ENCODE measurements around the gene UNC13A. TPM values are rescaled to one million over a fixed set of nuclear protein-coding genes. Genes with fewer than 3 reads are reported as not detected.

Gene UNC13A
- total RNA-seq, 2 donors from 2014 or later, result 0.14 to 2.4 TPM

GRCh38 chr19:17580470-17581144 lies 107.5 kb downstream of the UNC13A start:
- 68% methylated on average over 27 of the region's 28 CpGs for whole genome bisulfite sequencing
- no peaks in the 10 kb centered on the region for H3K4me1 ChIP-seq (replicated peaks)
- H3K27ac ChIP-seq, result no peak overlapping the region
- no peaks in the 10 kb centered on the region for H3K9me3 ChIP-seq
- no peaks in the 10 kb centered on the region for H3K27me3 ChIP-seq (replicated peaks; ENCODE audit: insufficient read depth)
- no peak for TF ChIP-seq POLR2A (IDR thresholded peaks at IDR 0.05)
- TF ChIP-seq CTCF (IDR thresholded peaks at IDR 0.05), result no peak
- no peak for TF ChIP-seq POLR2AphosphoS5 (IDR thresholded peaks at IDR 0.05)
- H3K36me3 ChIP-seq, result peaks cover 5 to 6% of the 10 kb centered on the region in 2 donors
- intact Hi-C loops (cut with DNase I), result no loop called here
- DNase-seq (ENCODE audit: low spot score), result no peak
- H3K4me3 ChIP-seq, result no peak overlapping the region

- TF ChIP-seq CTCF (IDR thresholded peaks at IDR 0.05), result no peak
- no peak for TF ChIP-seq POLR2A (IDR thresholded peaks at IDR 0.05)
- TF ChIP-seq POLR2AphosphoS5 (IDR thresholded peaks at IDR 0.05), result no peak
- Histone ChIP-seq H3K4me3 (no peak overlapping the region), H3K9me3 (no peaks in the 10 kb centered on the region), H3K4me1 (replicated peaks) (no peaks in the 10 kb centered on the region), H3K27me3 (replicated peaks; ENCODE audit: insufficient read depth) (no peaks in the 10 kb centered on the region), H3K36me3 (peaks cover 5 to 6% of the 10 kb centered on the region in 2 donors), H3K27ac (no peak overlapping the region)
- intact Hi-C loops (cut with DNase I), result no loop called here
- 58% methylated on average over 16 of the region's 16 CpGs for WGBS
- DNase-seq (ENCODE audit: low spot score), result no peak
These were observed 108.4 kb downstream of the UNC13A start for GRCh38 chr19:17579661-17580244.

GRCh38 chr19:17577457-17578097 lies 110.6 kb downstream of the UNC13A start:
- no peaks in the 10 kb centered on the region for H3K4me1 ChIP-seq (replicated peaks)
- TF ChIP-seq CTCF (IDR thresholded peaks at IDR 0.05) (no peak), POLR2A (IDR thresholded peaks at IDR 0.05) (no peak), POLR2AphosphoS5 (IDR thresholded peaks at IDR 0.05) (no peak)
- peaks cover 5 to 6% of the 10 kb centered on the region in 2 donors for H3K36me3 ChIP-seq
- H3K9me3 ChIP-seq, result no peaks in the 10 kb centered on the region
- DNase-seq (ENCODE audit: low spot score), result no peak
- H3K27ac ChIP-seq, result no peak overlapping the region
- no peak overlapping the region for H3K4me3 ChIP-seq
- WGBS, result 82% methylated on average over 22 of the region's 22 CpGs
- intact Hi-C loops (cut with DNase I), result no loop called here
- H3K27me3 ChIP-seq (replicated peaks; ENCODE audit: insufficient read depth), result no peaks in the 10 kb centered on the region

DNA sequence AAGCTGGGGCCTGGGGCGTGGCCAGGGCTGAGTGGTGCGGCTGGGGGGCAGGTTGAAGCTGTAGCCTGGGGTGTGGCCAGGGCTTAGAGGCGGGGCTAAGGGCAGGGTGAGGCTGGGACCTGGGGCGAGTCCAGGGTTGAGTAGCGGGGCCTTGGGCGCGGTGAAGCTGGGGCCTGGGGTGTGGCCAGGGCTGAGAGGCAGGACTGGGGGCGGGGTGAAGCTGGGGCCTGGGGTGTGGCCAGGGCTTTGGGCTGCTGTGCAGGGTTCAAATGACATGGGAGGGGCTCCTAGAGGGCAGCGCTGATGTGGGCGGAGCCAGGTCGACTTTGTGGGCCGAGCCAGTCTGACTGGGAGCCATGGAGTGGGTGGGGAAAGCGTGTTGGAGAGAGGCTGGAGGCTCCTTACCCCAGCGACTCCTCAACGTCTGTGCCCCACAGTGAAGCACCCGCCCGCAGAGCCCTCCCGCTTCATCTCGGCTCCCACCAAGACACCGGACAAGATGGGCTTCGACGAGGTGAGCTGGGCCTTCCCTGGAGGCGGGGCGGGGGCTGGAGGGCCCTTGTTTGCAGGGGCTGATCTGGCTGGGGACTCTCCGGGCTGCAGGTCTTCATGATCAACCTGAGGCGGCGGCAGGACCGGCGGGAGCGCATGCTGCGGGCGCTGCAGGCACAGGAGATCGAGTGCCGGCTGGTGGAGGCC lies 111.2 kb downstream of the UNC13A start:
- H3K4me1 ChIP-seq (replicated peaks), result no peaks in the 10 kb centered on the region

More for the DNA sequence above, 111.2 kb downstream of the UNC13A start:
- DNase-seq (ENCODE audit: low spot score), result no peak
- intact Hi-C loops (cut with DNase I), result no loop called here
- H3K27ac ChIP-seq, result no peak overlapping the region
- TF ChIP-seq CTCF (IDR thresholded peaks at IDR 0.05) (no peak), POLR2AphosphoS5 (IDR thresholded peaks at IDR 0.05) (no peak), POLR2A (IDR thresholded peaks at IDR 0.05) (no peak)
- H3K4me3 ChIP-seq, result no peak overlapping the region
- H3K36me3 ChIP-seq, result peaks cover 6 to 8% of the 10 kb centered on the region in 2 donors
- H3K27me3 ChIP-seq (replicated peaks; ENCODE audit: insufficient read depth), result no peaks in the 10 kb centered on the region
- no peaks in the 10 kb centered on the region for H3K9me3 ChIP-seq
- WGBS, result 76% methylated on average over 34 of the region's 34 CpGs

Measured in prostate gland (tissue), 2 donors.